ENCODE results near the gene AREL1. TPM values are rescaled to one million over a fixed set of nuclear protein-coding genes. Genes with fewer than 3 reads are reported as not detected.

Gene AREL1
- total and polyA plus RNA-seq, 10 of the 15 experiments (the other 5 are each of a cell fraction or from before 2014, with no cell fraction given) = 6.2 to 40.4 (median 23.7) TPM

GRCh38 chr14:74733221-74733620 lies 20.3 kb upstream of the AREL1 start (continued):
- no peak for TF ChIP-seq ZNF687 (IDR thresholded peaks at IDR 0.05)
- no peak for TF ChIP-seq RAD51 (IDR thresholded peaks at IDR 0.05)
- no peak for TF ChIP-seq ZNF622 (IDR thresholded peaks at IDR 0.05)
- TF ChIP-seq ZZZ3 (IDR thresholded peaks at IDR 0.05; ENCODE audit: control insufficient read depth, insufficient read length, low read depth) = no peak
- TF ChIP-seq, protein P1, sequence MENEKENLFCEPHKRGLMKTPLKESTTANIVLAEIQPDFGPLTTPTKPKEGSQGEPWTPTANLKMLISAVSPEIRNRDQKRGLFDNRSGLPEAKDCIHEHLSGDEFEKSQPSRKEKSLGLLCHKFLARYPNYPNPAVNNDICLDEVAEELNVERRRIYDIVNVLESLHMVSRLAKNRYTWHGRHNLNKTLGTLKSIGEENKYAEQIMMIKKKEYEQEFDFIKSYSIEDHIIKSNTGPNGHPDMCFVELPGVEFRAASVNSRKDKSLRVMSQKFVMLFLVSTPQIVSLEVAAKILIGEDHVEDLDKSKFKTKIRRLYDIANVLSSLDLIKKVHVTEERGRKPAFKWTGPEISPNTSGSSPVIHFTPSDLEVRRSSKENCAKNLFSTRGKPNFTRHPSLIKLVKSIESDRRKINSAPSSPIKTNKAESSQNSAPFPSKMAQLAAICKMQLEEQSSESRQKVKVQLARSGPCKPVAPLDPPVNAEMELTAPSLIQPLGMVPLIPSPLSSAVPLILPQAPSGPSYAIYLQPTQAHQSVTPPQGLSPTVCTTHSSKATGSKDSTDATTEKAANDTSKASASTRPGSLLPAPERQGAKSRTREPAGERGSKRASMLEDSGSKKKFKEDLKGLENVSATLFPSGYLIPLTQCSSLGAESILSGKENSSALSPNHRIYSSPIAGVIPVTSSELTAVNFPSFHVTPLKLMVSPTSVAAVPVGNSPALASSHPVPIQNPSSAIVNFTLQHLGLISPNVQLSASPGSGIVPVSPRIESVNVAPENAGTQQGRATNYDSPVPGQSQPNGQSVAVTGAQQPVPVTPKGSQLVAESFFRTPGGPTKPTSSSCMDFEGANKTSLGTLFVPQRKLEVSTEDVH (IDR thresholded peaks at IDR 0.05; ENCODE audit: low read depth, partially characterized antibody) = no peak
- TF ChIP-seq, protein P2, sequence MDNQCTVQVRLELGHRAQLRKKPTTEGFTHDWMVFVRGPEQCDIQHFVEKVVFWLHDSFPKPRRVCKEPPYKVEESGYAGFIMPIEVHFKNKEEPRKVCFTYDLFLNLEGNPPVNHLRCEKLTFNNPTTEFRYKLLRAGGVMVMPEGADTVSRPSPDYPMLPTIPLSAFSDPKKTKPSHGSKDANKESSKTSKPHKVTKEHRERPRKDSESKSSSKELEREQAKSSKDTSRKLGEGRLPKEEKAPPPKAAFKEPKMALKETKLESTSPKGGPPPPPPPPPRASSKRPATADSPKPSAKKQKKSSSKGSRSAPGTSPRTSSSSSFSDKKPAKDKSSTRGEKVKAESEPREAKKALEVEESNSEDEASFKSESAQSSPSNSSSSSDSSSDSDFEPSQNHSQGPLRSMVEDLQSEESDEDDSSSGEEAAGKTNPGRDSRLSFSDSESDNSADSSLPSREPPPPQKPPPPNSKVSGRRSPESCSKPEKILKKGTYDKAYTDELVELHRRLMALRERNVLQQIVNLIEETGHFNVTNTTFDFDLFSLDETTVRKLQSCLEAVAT (IDR thresholded peaks at IDR 0.05) = no peak
- TF ChIP-seq BRCA1 (IDR thresholded peaks at IDR 0.05; ENCODE audit: low read depth, low read length) = no peak
- TF ChIP-seq SP1 (IDR thresholded peaks at IDR 0.05; ENCODE audit: low read depth, low read length) = no peak
- TF ChIP-seq BCL11A (IDR thresholded peaks at IDR 0.05; ENCODE audit: low read depth, low read length) = no peak
- TF ChIP-seq IRF3 (IDR thresholded peaks at IDR 0.05) = no peak
- no peak for TF ChIP-seq CHD4 (IDR thresholded peaks at IDR 0.05)
- no peak for TF ChIP-seq RUNX3 (IDR thresholded peaks at IDR 0.05; ENCODE audit: low read length)

All from GM12878 (cell line).